ENCODE measurements around the gene NPEPPS. TPM values are rescaled to one million over a fixed set of nuclear protein-coding genes. Genes with fewer than 3 reads are reported as not detected.
"Not testable (repeated sequence)": the region's sequence is repeated elsewhere in the genome, so short reads cannot be mapped to it uniquely, and the experiment has no call there.

The NPEPPS gene
- polyA plus RNA-seq, 1 of the 3 experiments (the other 2 are of a cell fraction), result 73.2 TPM

DNA sequence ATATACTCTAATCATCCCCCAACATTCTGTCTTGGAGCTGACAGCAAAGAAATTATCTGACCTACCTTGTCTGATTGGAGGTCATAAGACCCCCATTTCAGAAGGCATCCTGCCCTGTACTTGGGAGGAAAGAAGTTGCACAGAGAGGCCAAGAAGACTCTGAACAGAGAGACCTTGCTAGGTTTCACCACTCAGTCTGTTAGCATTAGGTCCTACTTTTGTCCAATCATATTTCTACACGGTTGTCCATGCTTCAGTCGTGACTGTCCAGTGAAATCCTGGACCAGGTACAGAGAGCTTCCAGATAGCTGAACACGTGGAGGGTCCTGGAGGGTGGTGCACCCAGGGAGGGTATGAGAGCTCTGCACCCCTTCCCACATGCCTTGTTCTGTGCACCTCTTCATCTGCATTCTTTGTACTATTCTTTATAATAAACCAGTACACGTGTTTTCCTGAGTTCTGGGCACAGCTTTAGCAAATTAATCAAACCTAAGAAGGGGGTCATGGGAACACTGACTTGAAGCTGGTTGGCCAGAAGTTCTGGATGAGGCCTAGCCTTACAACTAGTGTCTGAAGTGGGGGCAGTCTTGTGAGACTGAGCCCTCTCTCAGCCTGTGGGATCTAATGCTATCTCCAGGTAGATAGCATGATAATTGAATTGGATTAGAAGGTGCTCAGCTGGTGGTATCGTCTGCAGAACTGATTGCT, 30.9 kb downstream of the NPEPPS start:
- DNase-seq; H3K4me3 ChIP-seq (ENCODE audit: low read depth in 2 of 2, low read length in 1 of 2); H3K27me3 ChIP-seq (ENCODE audit: insufficient read depth); H3K9ac ChIP-seq; POLR2A ChIA-PET; H3F3A ChIP-seq (replicated peaks; ENCODE audit: insufficient read depth); H3K4me2 ChIP-seq; H3K27ac ChIP-seq (ENCODE audit: low read depth in 2 of 2, low read length in 1 of 2); CTCF ChIA-PET; H3K9me2 ChIP-seq; H2AFZ ChIP-seq (ENCODE audit: low read depth); H3K9me3 ChIP-seq; H3K4me1 ChIP-seq (ENCODE audit: control insufficient read depth in 1 of 2, insufficient read depth in 2 of 2, low read depth in 1 of 2, low read length in 1 of 2): not testable (repeated sequence)
- peaks cover 41% of the 10 kb centered on the region for H4K20me1 ChIP-seq (ENCODE audit: insufficient read depth)
- H3K36me3 ChIP-seq (replicated peaks in 1 of 2; ENCODE audit: control insufficient read depth in 1 of 2, insufficient read depth in 2 of 2, low read length in 1 of 2), result peaks cover 0 to 19% of the 10 kb centered on the region in 2 experiments
- peaks cover 70% of the 10 kb centered on the region for H3K79me2 ChIP-seq (ENCODE audit: insufficient read depth)
- 88% methylated on average over 4 of the region's 5 CpGs for WGBS (ENCODE audit: low lambda C conversion rate)

DNA sequence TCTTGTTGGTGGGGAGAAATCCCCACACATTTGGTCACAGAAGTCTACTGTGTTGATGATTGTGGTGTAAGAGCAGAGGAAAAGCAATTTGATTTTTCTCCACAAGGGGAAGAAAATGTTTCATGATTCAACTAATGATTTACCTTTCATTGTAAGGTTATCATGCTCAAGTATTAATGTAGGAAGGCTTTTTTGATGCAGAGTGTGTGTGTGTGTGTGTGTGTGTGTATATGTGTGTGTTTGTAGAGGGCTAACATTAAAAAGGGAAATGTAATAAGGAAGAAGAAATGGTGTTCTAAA, 31.4 kb downstream of the NPEPPS start:
- H3K27me3 ChIP-seq (ENCODE audit: insufficient read depth); H3K4me1 ChIP-seq (ENCODE audit: control insufficient read depth in 1 of 2, insufficient read depth in 2 of 2, low read depth in 1 of 2, low read length in 1 of 2); H3K9me2 ChIP-seq; DNase-seq; H3K9me3 ChIP-seq; H3K4me3 ChIP-seq (ENCODE audit: low read depth in 2 of 2, low read length in 1 of 2); H3F3A ChIP-seq (replicated peaks; ENCODE audit: insufficient read depth); H3K9ac ChIP-seq; H3K27ac ChIP-seq (ENCODE audit: low read depth in 2 of 2, low read length in 1 of 2); H2AFZ ChIP-seq (ENCODE audit: low read depth); CTCF ChIA-PET; H3K4me2 ChIP-seq; POLR2A ChIA-PET: not testable (repeated sequence)
- Histone ChIP-seq H3K36me3 (replicated peaks in 1 of 2; ENCODE audit: control insufficient read depth in 1 of 2, insufficient read depth in 2 of 2, low read length in 1 of 2) (peaks cover 0 to 19% of the 10 kb centered on the region in 2 experiments), H3K79me2 (ENCODE audit: insufficient read depth) (peaks cover 73% of the 10 kb centered on the region), H4K20me1 (ENCODE audit: insufficient read depth) (peaks cover 46% of the 10 kb centered on the region)

DNA sequence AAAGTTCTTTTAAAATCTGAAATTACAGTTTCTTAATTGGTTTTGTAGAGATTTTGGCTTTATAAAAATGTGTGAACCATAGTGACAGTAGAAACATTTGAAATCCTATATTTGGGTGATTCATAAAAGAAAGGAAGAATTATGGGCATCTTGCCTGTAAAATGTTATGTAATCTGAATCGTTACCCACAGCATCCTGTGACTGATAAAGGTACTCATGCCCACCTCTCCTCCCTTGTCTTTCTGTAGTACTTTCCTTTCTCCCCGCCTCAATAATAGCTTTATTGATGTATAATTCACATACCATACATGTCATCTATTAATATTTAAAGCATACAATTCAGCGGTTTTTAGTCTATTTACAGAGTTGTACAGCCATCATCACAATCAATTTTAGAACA, 36.4 kb downstream of the NPEPPS start:
- H2AFZ ChIP-seq (ENCODE audit: low read depth); CTCF ChIA-PET; H3K9me3 ChIP-seq; H3K9me2 ChIP-seq; H3K27me3 ChIP-seq (ENCODE audit: insufficient read depth); H3K9ac ChIP-seq; H3K4me2 ChIP-seq; POLR2A ChIA-PET; DNase-seq; H3K4me3 ChIP-seq (ENCODE audit: low read depth in 2 of 2, low read length in 1 of 2); H3K4me1 ChIP-seq (ENCODE audit: control insufficient read depth in 1 of 2, insufficient read depth in 2 of 2, low read depth in 1 of 2, low read length in 1 of 2); H3F3A ChIP-seq (replicated peaks; ENCODE audit: insufficient read depth): not testable (repeated sequence)
- WGBS (ENCODE audit: low lambda C conversion rate), result 39% methylated on average over 3 of the region's 3 CpGs
- peaks cover 73% of the 10 kb centered on the region; the same call in 1 of the 2 replicates for H3K79me2 ChIP-seq (ENCODE audit: insufficient read depth)
- peaks cover 5 to 33% of the 10 kb centered on the region in 2 experiments for H3K36me3 ChIP-seq (replicated peaks in 1 of 2; ENCODE audit: control insufficient read depth in 1 of 2, insufficient read depth in 2 of 2, low read length in 1 of 2)
- H3K27ac ChIP-seq (ENCODE audit: low read depth in 2 of 2, low read length in 1 of 2), result peak overlapping the region in 1 of 2 experiments; percentile 23; a peak in 2 of 4 replicates
- peaks cover 29% of the 10 kb centered on the region for H4K20me1 ChIP-seq (ENCODE audit: insufficient read depth)
- TF ChIP-seq NFIC (IDR thresholded peaks at IDR 0.05; ENCODE audit: borderline replicate concordance), result peak; percentile 30; the same call in 1 of the 2 replicates

DNA sequence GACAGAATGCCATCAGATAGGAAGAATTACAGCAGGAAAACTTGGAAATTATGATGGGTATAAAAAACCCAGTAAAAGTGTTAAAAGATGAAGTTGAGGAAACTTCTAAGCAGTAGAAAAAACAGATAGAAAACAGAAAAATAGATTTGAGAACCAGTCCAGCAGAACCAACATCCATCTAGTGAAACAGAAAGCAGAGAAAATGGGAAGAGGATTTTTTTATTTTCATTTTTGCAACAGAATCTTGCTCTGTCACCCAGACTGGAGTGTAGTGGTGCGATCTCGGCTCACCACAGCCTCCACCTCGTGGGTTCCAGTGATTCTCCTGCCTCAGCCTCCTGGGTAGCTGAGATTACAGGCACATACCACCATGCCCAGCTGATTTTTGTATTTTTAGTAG, 41.7 kb downstream of the NPEPPS start:
- peaks cover 11% of the 10 kb centered on the region for H4K20me1 ChIP-seq (ENCODE audit: insufficient read depth)
- H3F3A ChIP-seq (replicated peaks; ENCODE audit: insufficient read depth); H3K4me1 ChIP-seq (ENCODE audit: control insufficient read depth in 1 of 2, insufficient read depth in 2 of 2, low read depth in 1 of 2, low read length in 1 of 2); H3K4me3 ChIP-seq (ENCODE audit: low read depth in 2 of 2, low read length in 1 of 2); H3K27me3 ChIP-seq (ENCODE audit: insufficient read depth); H3K27ac ChIP-seq (ENCODE audit: low read depth in 2 of 2, low read length in 1 of 2); H3K9ac ChIP-seq; POLR2A ChIA-PET; DNase-seq; H2AFZ ChIP-seq (ENCODE audit: low read depth); CTCF ChIA-PET; H3K9me3 ChIP-seq; H3K9me2 ChIP-seq; H3K4me2 ChIP-seq: not testable (repeated sequence)
- peaks cover 5 to 24% of the 10 kb centered on the region in 2 experiments for H3K36me3 ChIP-seq (replicated peaks in 1 of 2; ENCODE audit: control insufficient read depth in 1 of 2, insufficient read depth in 2 of 2, low read length in 1 of 2)
- 98% methylated on average over 3 of the region's 3 CpGs for WGBS (ENCODE audit: low lambda C conversion rate)
- peaks cover 50% of the 10 kb centered on the region; the same call in 1 of the 2 replicates for H3K79me2 ChIP-seq (ENCODE audit: insufficient read depth)

DNA sequence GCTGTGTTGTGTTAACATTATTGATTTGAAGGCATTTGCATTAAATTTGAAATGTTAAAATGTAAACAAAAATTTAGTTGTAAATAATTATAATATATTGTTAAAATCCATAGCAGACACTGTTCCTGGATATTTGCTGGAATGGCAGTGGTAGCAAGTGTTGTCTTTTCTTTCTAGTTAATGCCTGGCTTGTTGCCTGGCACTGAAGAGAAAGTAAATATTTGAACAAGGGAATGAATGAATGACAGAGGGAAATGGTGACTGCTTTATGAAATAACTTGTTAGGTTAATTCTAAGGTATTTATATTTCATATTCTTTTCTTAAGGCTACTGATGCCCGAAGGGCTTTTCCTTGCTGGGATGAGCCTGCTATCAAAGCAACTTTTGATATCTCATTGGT, 51.5 kb downstream of the NPEPPS start:
- H3K4me3 ChIP-seq (ENCODE audit: low read depth in 2 of 2, low read length in 1 of 2); CTCF ChIA-PET; H3K4me1 ChIP-seq (ENCODE audit: control insufficient read depth in 1 of 2, insufficient read depth in 2 of 2, low read depth in 1 of 2, low read length in 1 of 2); DNase-seq; H3K9me3 ChIP-seq; H4K20me1 ChIP-seq (ENCODE audit: insufficient read depth); H3K27me3 ChIP-seq (ENCODE audit: insufficient read depth); H3K9me2 ChIP-seq; POLR2A ChIA-PET; H3F3A ChIP-seq (replicated peaks; ENCODE audit: insufficient read depth); H2AFZ ChIP-seq (ENCODE audit: low read depth); H3K4me2 ChIP-seq; H3K9ac ChIP-seq; H3K27ac ChIP-seq (ENCODE audit: low read depth in 2 of 2, low read length in 1 of 2): not testable (repeated sequence)
- 100% methylated on average over 1 of the region's 1 CpG for WGBS (ENCODE audit: low lambda C conversion rate)
- H3K36me3 ChIP-seq (replicated peaks in 1 of 2; ENCODE audit: control insufficient read depth in 1 of 2, insufficient read depth in 2 of 2, low read length in 1 of 2), result peaks cover 16 to 27% of the 10 kb centered on the region in 2 experiments
- H3K79me2 ChIP-seq (ENCODE audit: insufficient read depth), result peaks cover 12% of the 10 kb centered on the region; the same call in 1 of the 2 replicates

DNA sequence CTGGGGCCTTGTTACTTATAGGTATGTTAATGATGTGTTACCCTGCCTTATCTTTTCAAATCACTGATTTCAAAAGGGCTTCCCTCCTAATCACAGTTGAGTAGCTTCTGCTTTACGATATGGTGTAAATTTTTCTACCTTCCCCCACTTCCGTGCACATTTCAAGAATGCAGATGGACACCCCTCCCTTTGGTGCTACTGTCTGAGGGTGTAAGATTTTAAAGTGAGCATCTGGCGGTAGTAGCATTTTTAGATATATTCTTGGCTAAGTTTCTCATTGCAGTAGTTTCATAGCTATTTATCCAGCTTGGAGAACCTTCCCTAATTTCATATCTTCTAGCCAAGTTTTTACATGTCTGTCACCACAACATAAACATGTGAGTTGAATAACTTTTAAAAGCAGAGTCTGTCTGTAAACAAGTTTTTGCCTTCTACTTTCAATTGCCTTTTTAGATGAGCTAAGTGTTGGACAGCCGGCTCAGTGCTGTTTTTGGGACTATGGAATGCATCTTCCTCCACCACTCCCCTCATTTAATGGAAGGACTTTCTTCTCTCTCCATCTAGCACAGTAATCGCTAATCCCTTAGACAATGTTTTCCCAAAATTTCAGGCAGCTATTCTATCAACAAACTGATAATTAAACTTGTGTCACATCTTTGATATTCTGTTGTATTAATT, 55.6 kb downstream of the NPEPPS start:
- H3K79me2 ChIP-seq (ENCODE audit: insufficient read depth); H3K9me2 ChIP-seq; H3K27me3 ChIP-seq (ENCODE audit: insufficient read depth); H3K4me1 ChIP-seq (ENCODE audit: control insufficient read depth in 1 of 2, insufficient read depth in 2 of 2, low read depth in 1 of 2, low read length in 1 of 2); H3K27ac ChIP-seq (ENCODE audit: low read depth in 2 of 2, low read length in 1 of 2); H3K9ac ChIP-seq; POLR2A ChIA-PET; H4K20me1 ChIP-seq (ENCODE audit: insufficient read depth); H3K4me3 ChIP-seq (ENCODE audit: low read depth in 2 of 2, low read length in 1 of 2); H3F3A ChIP-seq (replicated peaks; ENCODE audit: insufficient read depth); CTCF ChIA-PET; DNase-seq; H2AFZ ChIP-seq (ENCODE audit: low read depth); H3K9me3 ChIP-seq; H3K4me2 ChIP-seq: not testable (repeated sequence)
- H3K36me3 ChIP-seq (replicated peaks in 1 of 2; ENCODE audit: control insufficient read depth in 1 of 2, insufficient read depth in 2 of 2, low read length in 1 of 2), result peaks cover 11 to 32% of the 10 kb centered on the region in 2 experiments
- 95% methylated on average over 5 of the region's 5 CpGs for WGBS (ENCODE audit: low lambda C conversion rate)

All from SK-N-SH (cell line).